GM21381 (cell line): Measurements from ENCODE around the gene OR8G1.
"Not testable (repeated sequence)": the region's sequence is repeated elsewhere in the genome, so short reads cannot be mapped to it uniquely, and the experiment has no call there.

Source experiments
- ATAC-seq: cut with Tn5 transposase; IDR thresholded peaks from one replicate; pipeline ENCODE4 v1.9.1; 2021; ENCODE audit warnings: mild to moderate bottlenecking, moderate library complexity; ENCODE audit not compliant: unreplicated experiment

The OR8G1 gene, protein sequence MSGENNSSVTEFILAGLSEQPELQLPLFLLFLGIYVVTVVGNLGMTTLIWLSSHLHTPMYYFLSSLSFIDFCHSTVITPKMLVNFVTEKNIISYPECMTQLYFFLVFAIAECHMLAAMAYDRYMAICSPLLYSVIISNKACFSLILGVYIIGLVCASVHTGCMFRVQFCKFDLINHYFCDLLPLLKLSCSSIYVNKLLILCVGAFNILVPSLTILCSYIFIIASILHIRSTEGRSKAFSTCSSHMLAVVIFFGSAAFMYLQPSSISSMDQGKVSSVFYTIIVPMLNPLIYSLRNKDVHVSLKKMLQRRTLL

DNA sequence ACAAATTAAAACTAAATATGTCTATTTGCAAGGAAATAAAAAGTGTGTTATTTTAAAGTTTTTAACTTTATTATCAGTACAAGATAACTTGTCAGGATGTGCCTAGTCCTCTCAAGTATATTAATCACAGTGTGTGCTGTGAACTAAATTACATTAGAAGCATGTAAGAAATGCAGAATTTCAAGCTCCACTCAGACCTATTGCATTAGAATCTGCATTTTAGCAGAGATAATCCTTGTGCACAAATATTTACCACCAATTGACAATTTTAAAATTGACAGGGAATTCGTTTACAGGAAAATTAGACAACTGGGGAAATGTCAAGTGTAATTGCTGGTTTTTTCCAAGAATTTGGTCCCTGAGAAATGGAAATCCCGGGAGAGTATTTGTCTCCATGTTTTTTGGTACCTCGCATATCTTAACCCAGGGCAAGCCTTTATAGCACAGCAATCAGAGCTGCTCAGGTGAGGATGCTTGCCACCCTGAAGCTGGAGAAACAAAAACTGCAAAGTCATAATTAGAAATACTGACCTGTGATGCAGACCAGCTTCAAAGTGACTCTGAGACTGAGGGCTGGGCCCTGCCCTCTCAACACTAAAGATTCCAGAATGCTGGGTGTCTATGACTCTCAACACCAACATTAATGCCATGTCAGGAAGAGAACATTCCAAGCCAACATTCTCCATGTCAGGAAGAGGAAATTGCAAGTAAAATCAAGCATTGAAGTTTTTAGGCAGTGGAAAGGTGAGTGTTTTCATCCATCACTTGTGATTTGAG is at the start of gene OR8G1:
Gene OR8G1 (plus strand): TSS at position 475 of the 777 bp plus-strand sequence. CDS start 8,581 bp downstream, outside the sequence.
- ATAC-seq, result no peak

DNA sequence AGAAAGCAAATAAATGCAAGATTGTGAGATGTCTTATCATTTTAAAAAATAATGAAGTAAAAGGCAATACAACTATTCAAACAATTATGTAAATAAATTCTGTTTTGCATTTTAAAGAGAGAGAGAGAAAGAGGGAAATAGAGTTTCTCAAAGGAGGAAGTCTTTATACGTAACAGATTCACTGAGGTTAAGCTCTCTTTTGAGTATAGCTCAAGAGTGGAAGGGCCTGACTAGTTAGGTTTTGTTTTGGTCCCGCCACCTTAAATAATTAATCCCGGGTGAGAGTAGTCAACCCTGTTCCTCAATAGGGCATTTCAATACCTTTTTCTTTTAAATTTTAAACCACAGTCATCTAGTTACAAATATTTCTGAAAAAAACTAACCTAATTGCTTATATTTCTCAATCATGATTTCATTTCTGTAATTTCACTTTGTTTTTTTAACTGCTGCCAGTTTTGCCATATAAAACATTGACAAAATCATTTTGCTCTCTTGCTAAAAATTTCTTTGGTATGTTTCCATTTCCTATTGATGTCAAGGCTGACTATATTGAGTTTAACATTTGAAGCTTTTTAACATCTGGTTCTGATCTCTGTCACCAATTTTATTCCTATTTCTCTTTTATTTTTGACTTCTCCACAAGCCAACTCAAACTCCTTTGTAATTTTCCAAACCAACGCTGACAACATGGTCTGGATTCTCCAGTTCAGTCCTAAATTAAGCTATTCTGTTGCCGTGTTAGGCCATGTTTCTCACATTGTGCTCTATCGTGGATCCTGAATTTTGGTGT is 47.5 kb upstream of the OR8G1 start:
- peak; percentile 83 for ATAC-seq

DNA sequence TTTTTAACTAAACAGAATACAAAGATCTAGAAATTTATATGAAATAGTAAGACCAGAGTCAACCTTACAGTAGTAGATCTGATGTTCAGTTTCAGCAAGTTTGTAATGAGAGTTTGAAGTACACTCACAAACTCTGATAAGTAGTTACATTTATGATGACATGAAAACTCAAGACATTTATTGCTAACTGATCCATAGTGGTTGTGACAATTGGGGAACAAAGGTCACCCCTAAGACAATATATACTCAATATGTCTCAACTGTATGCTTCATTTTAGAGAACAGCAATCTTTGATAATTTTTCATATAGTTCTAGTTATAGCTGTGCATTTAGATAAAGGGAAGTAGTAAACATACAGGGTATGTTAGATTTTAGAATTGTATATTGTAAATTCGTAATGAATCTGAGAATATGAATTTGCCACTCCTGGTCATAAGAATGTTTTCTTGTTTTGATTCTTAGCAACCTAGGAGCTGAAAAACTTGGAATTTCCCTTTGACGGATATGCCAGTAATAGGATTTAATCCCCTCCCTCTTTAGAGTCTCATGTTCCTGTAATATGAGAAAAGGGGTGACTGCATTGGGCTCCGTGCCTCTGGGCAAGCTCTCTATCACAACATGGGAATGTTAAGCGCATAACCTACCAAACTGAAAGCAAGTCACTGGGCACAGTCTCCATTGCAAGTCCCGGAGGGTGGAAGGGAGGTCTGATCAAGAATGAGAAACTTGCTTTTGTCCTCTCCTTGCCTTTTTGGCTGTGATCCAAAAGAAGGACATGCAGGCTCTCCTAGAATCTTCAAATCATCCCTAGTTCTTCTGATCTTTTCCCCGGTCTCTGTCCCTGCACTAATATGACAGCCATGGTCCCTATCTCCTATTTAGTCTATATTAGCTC is 46.4 kb upstream of the OR8G1 start:
- no peak for ATAC-seq

DNA sequence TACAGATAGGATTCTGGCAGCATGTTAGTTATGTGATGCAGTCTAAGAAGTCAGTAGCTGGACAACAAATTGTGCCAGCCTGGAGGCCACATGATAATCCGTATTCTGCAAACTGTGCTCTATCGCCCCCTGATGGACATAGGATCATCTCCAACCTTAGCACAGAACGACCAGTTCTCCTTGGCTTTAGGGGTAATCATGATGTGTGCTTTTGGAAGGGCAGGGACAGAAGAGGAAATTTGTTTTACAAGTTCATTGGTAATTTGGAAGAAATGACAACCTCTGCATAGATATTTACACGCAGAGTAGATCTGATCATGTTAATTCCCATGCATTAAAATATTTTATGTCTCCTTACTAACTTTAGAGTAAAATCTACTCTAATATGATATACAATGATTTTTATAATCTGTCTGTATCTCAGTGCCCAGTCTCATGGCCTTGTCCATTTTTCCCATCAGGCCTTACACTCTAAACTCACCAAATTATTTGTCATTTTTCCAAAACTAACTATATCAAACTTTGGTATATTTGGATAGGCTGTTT is 45.6 kb upstream of the OR8G1 start:
- peak; percentile 76 for ATAC-seq

DNA sequence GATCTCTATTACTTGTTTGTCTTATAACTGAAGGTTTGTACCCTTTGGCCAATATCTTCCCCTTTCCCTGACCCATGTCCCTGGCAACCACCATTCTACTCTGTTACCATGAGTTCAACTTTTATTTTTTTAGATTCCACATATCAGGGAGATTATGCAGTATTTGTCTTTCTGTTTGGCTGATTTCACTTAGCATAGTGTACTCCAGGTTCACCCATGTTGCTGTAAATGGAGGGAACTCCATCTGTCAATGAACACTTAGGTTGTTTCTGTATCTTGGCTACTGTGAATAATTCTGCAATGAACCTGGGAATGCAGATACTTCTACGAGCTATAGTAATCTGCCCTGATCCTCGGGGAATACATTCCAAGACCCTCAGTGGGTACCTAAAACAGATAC is 42.9 kb upstream of the OR8G1 start:
- ATAC-seq, result no peak

DNA sequence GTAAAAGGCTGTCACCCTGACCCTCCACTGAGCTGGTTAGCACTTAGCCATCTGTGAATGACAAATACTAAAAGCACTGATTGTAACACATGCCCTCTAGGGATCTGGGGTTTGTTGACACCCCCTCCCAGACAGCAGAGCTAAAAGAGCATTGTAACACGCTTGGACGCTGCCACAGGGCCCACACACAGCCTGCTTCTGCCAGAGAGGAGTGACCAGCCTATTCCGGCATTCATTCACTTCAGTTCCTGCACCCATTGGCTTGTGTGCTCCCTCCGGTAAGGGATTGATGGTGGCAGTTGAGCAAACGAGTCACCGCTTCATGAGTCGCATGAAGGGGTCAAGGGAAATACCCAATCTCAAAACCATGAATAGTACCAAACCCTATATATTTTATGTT is 42.0 kb upstream of the OR8G1 start:
- no peak for ATAC-seq

DNA sequence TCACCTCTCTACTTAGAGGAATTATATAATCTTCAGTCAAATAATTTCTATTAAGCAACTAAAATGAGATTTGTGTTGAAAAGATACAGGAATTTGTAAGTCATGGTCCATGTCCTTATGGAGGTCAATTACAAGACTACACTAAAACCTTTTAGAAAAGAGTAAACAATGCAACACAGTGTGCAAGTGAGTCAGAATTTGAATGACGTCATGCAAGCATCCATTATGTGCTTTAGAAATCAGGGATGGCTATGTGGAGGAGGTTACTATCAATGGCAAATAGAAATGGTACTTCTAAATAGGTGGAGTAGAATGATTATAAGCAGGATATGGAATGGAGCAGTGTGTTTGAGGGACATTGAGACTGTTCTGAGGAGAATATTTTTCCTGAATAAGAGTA is 41.2 kb upstream of the OR8G1 start:
- no peak for ATAC-seq

DNA sequence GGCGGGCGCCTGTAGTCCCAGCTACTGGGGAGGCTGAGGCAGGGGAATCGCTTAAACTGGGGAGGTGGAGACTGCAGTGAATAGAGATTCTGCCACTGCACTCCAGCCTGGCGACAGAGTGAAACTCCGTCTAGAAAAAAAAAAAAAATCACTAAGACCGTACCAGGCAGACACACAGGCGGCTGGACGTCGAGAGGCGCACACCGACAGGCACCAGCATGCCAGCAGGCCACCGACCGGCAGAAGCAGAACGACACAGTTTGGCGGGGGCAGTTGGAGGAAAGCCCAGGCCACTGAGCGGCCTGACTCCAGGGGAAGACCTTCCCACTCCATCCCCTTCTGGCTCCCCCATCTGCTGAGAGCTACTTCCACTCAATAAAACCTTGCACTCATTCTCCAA is 40.2 kb upstream of the OR8G1 start:
- no peak for ATAC-seq

DNA sequence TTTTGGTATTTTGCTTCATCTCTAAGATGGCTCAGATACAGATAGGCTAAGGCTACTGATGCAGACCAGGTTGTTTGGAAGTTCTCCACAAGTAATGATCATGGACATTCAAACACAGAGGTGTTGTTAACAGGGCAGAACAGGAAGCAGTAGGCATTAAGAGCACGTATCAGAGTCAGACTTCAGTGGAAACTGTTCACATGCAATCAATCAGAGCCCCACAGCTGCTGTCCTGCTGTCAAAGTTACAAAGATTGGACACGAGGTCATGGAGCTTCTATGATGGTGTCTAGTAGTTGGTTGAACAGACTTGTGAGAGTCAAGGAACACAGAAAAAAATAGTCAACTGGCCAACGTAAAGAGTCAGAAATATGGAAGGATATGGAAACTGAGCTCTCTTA is 37.9 kb upstream of the OR8G1 start:
- ATAC-seq, result no peak

DNA sequence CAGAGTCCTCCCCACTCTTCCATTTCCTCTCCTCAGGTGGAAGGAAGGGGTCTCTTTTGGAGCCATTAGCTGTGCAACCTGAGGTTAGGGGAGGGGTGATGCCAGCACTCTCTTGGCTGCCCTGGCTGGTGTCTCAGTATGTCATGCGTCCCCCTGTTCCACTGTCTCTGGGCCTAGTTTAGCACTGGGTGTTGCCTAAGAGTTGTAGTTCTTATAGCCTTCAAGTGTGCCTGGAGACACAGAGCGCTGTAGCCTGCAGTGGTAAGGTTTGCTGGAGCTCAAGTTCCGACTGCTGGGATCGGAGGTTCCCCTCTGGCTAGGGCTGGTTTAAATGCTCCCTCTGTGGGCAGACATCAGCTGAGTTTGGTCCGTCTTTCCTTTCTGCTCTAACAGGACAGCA is 36.9 kb upstream of the OR8G1 start:
- ATAC-seq, result no peak

DNA sequence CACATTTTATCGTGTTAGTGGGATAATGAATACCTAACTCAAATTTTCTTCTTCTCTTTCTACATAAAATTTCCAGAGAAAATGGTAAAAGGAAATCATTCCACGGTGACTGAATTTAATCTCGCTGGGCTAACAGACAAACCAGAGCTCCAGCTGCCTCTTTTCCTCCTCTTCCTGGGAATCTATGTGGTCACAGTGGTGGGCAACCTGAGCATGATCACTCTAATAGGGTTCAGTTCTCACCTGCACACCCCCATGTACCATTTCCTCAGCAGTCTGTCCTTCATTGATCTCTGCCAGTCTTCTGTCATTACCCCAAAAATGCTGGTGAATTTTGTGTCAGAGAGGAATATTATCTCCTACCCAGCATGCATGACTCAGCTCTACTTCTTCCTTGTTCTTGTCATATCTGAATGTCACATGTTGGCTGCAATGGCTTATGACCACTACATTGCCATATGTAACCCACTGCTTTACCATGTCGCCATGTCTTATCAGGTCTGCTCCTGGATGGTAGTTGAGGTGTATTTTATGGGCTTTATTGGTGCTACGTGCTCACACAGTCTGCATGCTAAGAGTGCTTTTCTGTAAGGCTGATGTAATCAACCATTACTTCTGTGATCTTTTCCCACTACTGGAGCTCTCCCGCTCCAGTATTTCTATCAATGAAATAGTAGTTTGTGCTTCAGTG is 33.6 kb upstream of the OR8G1 start:
- no peak for ATAC-seq

DNA sequence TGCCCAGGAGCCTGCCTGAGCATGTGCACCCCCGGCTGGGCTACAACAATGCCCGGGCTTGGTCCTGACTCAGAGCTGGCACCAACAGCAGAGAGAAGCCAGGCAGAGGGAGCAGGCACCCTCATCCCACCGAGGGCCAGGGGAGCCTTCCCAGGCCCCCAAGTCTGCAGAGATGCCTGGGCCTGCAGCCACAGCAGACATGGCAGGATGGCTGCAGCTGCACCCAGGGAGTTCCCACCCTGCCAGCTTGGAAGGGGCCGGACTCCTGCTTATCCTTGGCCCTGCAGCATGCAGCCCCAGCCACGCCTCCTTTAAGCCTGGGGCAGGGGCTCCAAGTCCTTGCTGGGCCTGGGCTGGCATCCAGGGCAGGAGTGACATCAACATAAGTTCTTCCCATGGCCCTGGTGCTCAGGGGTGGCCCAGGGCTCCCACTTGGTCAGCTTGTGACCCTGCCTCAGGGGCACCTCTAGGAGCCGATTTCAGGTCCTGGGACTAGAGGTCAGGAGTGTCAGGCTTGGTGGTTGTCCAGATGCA is 31.0 kb upstream of the OR8G1 start:
- ATAC-seq, result no peak

DNA sequence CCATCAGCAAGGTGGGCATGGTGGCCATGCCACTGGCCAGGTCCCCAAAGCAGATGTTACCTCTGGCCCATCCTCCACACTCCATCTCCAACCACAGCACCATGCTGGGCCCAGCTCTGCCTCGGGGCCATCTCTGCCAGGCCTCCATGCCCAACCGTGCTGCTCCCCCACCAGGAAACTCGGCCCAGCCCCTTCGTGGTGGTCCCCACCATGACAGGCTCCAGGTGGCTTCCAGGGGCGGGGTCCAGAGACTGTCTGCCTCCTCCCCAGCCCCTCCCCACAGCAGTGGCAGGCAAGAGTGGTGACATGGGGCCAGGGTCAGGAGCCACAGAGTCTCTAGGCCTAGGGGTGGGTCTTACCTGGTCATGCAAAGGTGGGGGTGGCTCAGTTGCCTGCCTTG is 30.5 kb upstream of the OR8G1 start:
- no peak for ATAC-seq

DNA sequence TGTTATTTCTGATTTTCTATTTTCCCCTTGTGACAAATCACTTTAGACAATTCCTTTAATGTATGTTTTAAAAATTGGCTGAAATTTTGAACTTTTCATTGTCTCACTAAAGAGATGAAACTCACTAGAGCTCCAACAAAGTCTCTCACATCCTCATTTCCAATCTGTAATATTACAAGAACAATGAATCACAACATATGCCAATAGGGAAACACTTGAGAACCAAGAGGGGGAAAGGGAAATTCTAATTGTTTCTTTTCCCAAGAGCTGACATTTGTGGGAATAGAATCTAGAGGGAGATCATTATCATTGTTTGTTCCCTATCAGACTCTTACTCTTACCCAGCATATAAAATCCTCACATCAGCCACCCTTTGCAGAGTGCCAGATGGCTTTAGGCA is 29.6 kb upstream of the OR8G1 start:
- no peak for ATAC-seq

DNA sequence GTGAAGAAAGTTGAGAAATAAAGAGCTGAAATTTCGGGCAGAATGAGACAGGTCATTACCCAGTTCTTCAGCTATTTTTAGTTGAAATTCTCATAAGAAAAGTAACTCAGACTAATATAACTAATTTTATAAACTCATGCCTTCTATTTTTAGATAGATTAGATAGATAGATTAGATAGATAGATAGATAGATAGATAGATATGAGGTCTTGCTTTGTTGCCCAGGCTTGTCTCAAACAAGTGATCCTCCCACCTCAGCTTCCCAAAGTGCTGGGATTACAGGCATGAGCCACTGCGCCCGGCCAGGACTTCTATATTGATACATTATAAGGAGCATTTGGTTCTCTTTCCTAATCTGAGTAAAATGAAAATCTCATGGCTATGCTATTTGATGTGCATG is 26.9 kb upstream of the OR8G1 start:
- ATAC-seq, result no peak

DNA sequence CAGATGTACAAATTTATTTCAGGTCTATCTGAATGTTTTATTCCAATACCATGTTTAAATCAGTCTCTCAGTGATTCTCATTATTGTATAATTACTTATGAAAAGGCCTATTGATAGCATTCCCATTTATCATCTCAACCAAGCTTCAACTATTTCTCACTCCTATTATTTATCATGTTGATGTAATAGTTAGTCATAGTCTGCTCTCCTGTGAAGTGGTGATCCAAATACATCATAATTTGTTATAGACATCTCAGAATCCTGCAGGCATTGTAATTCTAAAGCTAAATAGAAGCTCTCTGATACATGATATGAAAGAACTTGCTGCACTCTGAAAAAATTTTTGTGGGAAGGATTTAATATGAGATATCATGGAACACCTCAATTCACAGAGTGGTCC is 21.8 kb upstream of the OR8G1 start:
- no peak for ATAC-seq

DNA sequence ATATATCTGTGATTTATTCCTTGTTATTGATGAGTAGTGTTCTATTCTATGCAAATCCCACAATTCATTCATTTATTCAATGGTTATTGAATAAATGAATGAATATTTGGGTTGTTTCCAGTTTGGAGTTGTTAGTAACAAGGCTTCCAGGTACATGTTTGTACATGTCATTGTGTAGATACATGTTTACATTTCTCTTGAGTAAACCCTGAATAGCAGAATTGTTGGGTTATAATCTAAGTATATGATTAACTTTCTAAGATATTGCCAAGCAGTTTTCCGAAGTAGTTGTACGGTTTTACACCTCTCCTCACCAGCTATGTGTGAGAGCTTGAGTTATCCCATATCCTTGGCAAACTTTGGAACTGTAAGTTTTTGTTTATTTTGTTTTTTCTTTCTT is 18.5 kb upstream of the OR8G1 start:
- ATAC-seq, result no peak

DNA sequence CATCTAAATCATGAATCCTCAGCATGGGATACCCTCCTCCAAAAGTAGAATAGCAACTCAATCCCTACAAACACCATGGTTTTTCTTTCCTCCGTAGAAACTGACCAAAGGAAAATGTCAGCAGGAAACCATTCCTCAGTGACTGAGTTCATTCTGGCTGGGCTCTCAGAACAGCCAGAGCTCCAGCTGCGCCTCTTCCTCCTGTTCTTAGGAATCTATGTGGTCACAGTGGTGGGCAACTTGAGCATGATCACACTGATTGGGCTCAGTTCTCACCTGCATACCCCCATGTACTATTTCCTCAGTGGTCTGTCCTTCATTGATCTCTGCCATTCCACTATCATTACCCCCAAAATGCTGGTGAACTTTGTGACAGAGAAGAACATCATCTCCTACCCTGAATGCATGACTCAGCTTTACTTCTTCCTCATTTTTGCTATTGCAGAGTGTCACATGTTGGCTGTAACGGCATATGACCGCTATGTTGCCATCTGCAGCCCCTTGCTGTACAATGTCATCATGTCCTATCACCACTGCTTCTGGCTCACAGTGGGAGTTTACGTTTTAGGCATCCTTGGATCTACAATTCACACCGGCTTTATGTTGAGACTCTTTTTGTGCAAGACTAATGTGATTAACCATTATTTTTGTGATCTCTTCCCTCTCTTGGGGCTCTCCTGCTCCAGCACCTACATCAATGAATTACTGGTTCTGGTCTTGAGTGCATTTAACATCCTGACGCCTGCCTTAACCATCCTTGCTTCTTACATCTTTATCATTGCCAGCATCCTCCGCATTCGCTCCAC is 16.1 kb upstream of the OR8G1 start:
- ATAC-seq, result not testable (repeated sequence)

DNA sequence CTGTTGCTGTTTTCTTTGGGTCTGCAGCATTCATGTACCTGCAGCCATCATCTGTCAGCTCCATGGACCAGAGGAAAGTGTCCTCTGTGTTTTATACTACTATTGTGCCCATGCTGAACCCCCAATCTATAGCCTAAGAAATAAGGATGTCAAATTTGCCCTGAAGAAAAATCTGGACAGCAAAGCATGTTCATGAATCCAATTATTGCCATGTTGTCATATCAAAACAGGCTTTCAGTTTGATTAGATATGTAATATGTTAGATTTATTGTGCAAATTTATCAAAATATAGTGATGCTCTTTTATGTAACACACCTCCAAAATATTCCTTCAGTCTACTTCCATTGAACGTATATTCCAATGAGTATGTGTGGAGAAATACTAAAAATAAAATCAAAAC is 15.4 kb upstream of the OR8G1 start:
- no peak for ATAC-seq
